Measurements from ENCODE around the gene C1orf35.

- TF ChIP-seq CTCF (IDR thresholded peaks at IDR 0.05; ENCODE audit: low read depth, low read length, missing input control) (no peak), TAF1 (conservative IDR thresholded peaks at IDR 0.05) (no peak), ZBTB33 (IDR thresholded peaks at IDR 0.05) (no peak), RAD21 (IDR thresholded peaks at IDR 0.05) (no peak), SP1 (IDR thresholded peaks at IDR 0.05) (no peak), YY1 (IDR thresholded peaks at IDR 0.05) (no peak), EGR1 (IDR thresholded peaks at IDR 0.05; ENCODE audit: low read depth in 2 of 2) (no peak), GABPA (IDR thresholded peaks at IDR 0.05 in 1 of 2, conservative IDR thresholded peaks at IDR 0.05 in 1 of 2) (no peak), MAX (IDR thresholded peaks at IDR 0.05) (no peak), NR2F2 (IDR thresholded peaks at IDR 0.05) (no peak), REST (IDR thresholded peaks at IDR 0.05) (no peak), JUND (IDR thresholded peaks at IDR 0.05) (no peak), HNF4G (IDR thresholded peaks at IDR 0.05) (no peak)
Observed at GRCh38 chr1:228149406-228150119, 46.4 kb upstream of the C1orf35 start, which contains the start of gene GJC2.

Measured in liver (tissue), 3 donors.